ENCODE measurements around the gene KRTAP10-12.

DNA sequence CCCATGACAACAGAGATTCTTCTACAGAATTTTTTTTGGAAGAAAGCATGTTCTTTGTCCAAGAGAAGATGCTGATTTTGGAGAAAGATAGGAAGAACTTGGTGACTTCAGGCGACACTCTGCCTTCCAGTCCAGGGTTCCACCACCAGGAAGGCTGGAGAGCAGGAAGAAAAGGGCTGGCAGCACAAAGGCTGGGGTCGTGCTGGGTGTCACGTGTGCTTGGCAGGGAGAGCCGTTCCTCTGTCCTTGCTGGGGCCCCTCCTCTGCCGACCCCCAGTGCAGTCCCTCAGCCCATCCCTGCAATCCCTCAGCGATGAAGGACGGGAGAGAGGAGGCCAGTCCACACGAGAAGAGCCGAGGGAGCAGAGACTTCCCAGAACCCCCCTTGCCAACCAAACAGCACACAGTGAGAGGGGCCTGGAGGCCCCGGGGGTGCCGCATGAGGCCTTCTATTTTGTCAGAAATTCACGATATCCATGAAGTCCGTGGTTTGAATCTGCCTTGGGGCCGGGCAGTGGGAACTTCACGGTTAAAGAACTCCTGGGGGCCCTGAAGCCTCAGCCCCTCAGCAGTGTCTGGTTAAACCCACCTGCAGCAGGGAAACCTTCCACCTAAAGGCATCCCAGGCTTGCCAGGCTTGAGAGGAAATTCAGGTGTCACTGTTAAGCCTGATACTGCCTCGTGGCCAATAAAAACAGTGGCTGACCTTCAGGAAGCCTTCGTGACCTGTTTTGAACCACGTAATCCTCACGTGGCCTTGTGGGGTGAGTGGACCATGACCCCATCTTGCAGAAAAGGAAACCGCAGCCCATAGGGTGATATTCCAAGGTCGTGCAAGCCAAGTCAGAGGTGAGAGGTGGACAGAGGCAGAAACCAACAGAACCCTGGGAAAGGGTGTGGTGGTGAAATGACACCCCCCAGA is 3.4 kb downstream of the KRTAP10-12 start:
- TF ChIP-seq ZNF543 (CRISPR knock-in tag; IDR thresholded peaks at IDR 0.05) (no peak), SAFB2 (CRISPR knock-in tag; IDR thresholded peaks at IDR 0.05; ENCODE audit: borderline replicate concordance, low read depth) (no peak)
